ENCODE results near the gene MS4A5.

GRCh38 chr11:60493454-60493853 lies 64.1 kb downstream of the MS4A5 start:
- TF ChIP-seq GATA3 (IDR thresholded peaks at IDR 0.05; ENCODE audit: low read depth, low read length) = no peak
- TF ChIP-seq GATA2 (IDR thresholded peaks at IDR 0.05; ENCODE audit: low read depth, low read length) = no peak

Data from SH-SY5Y (cell line).